CD4-positive, alpha-beta T cell treated with Interleukin-6 for 4 hours (primary cell): ENCODE data around the gene RNGTT.
"Not testable (repeated sequence)": the region's sequence is repeated elsewhere in the genome, so short reads cannot be mapped to it uniquely, and the experiment has no call there.

Experiments used
- DNase-seq: peaks from one replicate; pipeline ENCODE4 v3.0.0-alpha.2; 2020; ENCODE audit warnings: mixed read lengths

Gene RNGTT

GRCh38 chr6:88969255-88969654 is 5.8 kb upstream of the RNGTT start:
- not testable (repeated sequence) for DNase-seq

- DNase-seq = no peak
Observed at GRCh38 chr6:88967891-88968290, 4.5 kb upstream of the RNGTT start.

GRCh38 chr6:88965691-88966090 is 2.3 kb upstream of the RNGTT start:
- no peak for DNase-seq

- DNase-seq = no peak
Observed at GRCh38 chr6:88964509-88964908, 1.1 kb upstream of the RNGTT start.

- DNase-seq = no peak
Observed at GRCh38 chr6:88958842-88959241, 4.6 kb downstream of the RNGTT start.

- DNase-seq = no peak
Observed at GRCh38 chr6:88953550-88954386, 9.7 kb downstream of the RNGTT start.

GRCh38 chr6:88952065-88952704 is 11.2 kb downstream of the RNGTT start:
- no peak for DNase-seq

GRCh38 chr6:88945415-88946008 is 17.9 kb downstream of the RNGTT start:
- no peak for DNase-seq

- no peak for DNase-seq
Observed at GRCh38 chr6:88933521-88933920, 29.9 kb downstream of the RNGTT start.

- not testable (repeated sequence) for DNase-seq
Observed at GRCh38 chr6:88932019-88932418, 31.4 kb downstream of the RNGTT start.

GRCh38 chr6:88922775-88923548 is 40.5 kb downstream of the RNGTT start:
- DNase-seq = no peak

GRCh38 chr6:88921734-88922133 is 41.7 kb downstream of the RNGTT start:
- DNase-seq = no peak

GRCh38 chr6:88920774-88921733 is 42.4 kb downstream of the RNGTT start:
- no peak for DNase-seq

- no peak for DNase-seq
Observed at GRCh38 chr6:88920088-88920487, 43.3 kb downstream of the RNGTT start.

GRCh38 chr6:88919032-88919431 is 44.4 kb downstream of the RNGTT start:
- no peak for DNase-seq

- DNase-seq = peak; percentile 7
Observed at GRCh38 chr6:88916615-88917208, 46.7 kb downstream of the RNGTT start.

GRCh38 chr6:88914895-88915598 is 48.4 kb downstream of the RNGTT start:
- DNase-seq = no peak

- DNase-seq = no peak
Observed at GRCh38 chr6:88914180-88914579, 49.2 kb downstream of the RNGTT start.

GRCh38 chr6:88913471-88913870 is 49.9 kb downstream of the RNGTT start:
- no peak for DNase-seq

- no peak for DNase-seq
Observed at GRCh38 chr6:88910922-88911778, 52.3 kb downstream of the RNGTT start.
